ENCODE measurements around the gene PIEZO1.

DNA sequence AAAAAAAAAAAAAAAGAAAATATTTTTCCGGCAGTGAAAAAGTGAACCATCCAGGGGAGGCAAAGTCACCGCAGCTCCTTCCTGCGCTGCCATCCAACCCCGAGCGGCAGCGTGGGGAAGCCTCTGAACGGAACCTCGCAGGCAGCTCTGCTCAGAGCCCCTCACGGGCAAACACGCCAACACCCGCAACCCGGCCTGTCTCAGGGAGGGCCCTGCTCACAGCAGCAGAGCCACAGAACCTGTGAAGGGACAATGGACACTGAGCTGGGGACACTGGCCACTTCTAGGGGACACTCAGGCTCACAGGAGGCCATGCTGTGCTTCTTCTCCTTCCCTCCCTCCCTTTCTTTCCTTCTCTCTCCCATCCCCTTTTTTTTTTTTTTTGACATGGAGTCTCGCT lies 48.1 kb upstream of the PIEZO1 start:
- no peak for TF ChIP-seq POLR2A (IDR thresholded peaks at IDR 0.05)
- TF ChIP-seq, protein P1, sequence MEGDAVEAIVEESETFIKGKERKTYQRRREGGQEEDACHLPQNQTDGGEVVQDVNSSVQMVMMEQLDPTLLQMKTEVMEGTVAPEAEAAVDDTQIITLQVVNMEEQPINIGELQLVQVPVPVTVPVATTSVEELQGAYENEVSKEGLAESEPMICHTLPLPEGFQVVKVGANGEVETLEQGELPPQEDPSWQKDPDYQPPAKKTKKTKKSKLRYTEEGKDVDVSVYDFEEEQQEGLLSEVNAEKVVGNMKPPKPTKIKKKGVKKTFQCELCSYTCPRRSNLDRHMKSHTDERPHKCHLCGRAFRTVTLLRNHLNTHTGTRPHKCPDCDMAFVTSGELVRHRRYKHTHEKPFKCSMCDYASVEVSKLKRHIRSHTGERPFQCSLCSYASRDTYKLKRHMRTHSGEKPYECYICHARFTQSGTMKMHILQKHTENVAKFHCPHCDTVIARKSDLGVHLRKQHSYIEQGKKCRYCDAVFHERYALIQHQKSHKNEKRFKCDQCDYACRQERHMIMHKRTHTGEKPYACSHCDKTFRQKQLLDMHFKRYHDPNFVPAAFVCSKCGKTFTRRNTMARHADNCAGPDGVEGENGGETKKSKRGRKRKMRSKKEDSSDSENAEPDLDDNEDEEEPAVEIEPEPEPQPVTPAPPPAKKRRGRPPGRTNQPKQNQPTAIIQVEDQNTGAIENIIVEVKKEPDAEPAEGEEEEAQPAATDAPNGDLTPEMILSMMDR (IDR thresholded peaks at IDR 0.05): no peak

Measured in right lobe of liver (tissue), 4 donors.